ENCODE data around the gene PTPA. TPM values are rescaled to one million over a fixed set of nuclear protein-coding genes. Genes with fewer than 3 reads are reported as not detected.
"Not testable (repeated sequence)": the region's sequence is repeated elsewhere in the genome, so short reads cannot be mapped to it uniquely, and the experiment has no call there.

PTPA gene
- total and polyA plus RNA-seq, 10 of the 15 experiments (the other 5 are each of a cell fraction or from before 2014, with no cell fraction given) = 1.6 to 111 (median 55.1) TPM

GRCh38 chr9:129122133-129122532 lies 10.9 kb downstream of the PTPA start:
- Histone ChIP-seq H3K36me3 (ENCODE audit: control insufficient read depth in 2 of 2, insufficient read depth in 2 of 2, low read length in 1 of 2) (peaks cover 12 to 16% of the 10 kb centered on the region in 2 experiments), H4K20me1 (ENCODE audit: control insufficient read depth, insufficient read depth) (no peaks in the 10 kb centered on the region), H3K27me3 (replicated peaks in 1 of 2; ENCODE audit: control insufficient read depth in 2 of 2, insufficient read depth in 2 of 2, low read length in 1 of 2) (no peaks in the 10 kb centered on the region), H3K9ac (ENCODE audit: control insufficient read depth, insufficient read depth, low read length) (no peak overlapping the region), H3K27ac (ENCODE audit: control insufficient read depth, insufficient read depth) (no peak overlapping the region), H3K4me1 (ENCODE audit: control insufficient read depth, insufficient read depth, low read length) (peaks cover 3% of the 10 kb centered on the region; the same call in 1 of the 2 replicates), H2AFZ (ENCODE audit: control insufficient read depth, low read depth, low read length) (no peak overlapping the region), H3K9me3 (replicated peaks; ENCODE audit: control insufficient read depth, insufficient read depth, low read length) (no peaks in the 10 kb centered on the region), H3K4me3 (no peak overlapping the region), H3K4me2 (ENCODE audit: control insufficient read depth, insufficient read depth) (no peak overlapping the region), H3K79me2 (ENCODE audit: control insufficient read depth, insufficient read depth, low read length) (no peaks in the 10 kb centered on the region; the same call in 1 of the 2 replicates)
- DNase-seq (ENCODE audit: low read depth, low spot score) = no peak
- TF ChIP-seq GABPA (IDR thresholded peaks at IDR 0.05; ENCODE audit: low read depth) = no peak
- TF ChIP-seq PAX8 (IDR thresholded peaks at IDR 0.05) = no peak
- no peak for TF ChIP-seq ATF3 (IDR thresholded peaks at IDR 0.05; ENCODE audit: borderline replicate concordance, extremely low read depth, low read depth, low read length)
- no peak for TF ChIP-seq ZBTB33 (IDR thresholded peaks at IDR 0.05)
- TF ChIP-seq CBX5 (IDR thresholded peaks at IDR 0.05; ENCODE audit: low read depth) = no peak
- no peak for TF ChIP-seq RUNX3 (IDR thresholded peaks at IDR 0.05; ENCODE audit: low read length)
- no peak for TF ChIP-seq YBX1 (IDR thresholded peaks at IDR 0.05)
- no peak for TF ChIP-seq CEBPB (IDR thresholded peaks at IDR 0.05; ENCODE audit: borderline replicate concordance in 1 of 2, low read depth in 2 of 2, low read length in 2 of 2)
- TF ChIP-seq USF2 (IDR thresholded peaks at IDR 0.05; ENCODE audit: borderline replicate concordance, low read depth, low read length) = no peak
- TF ChIP-seq FOXK2 (IDR thresholded peaks at IDR 0.05) = no peak
- BruUV-seq (replicated peaks) = no TSS peak
- ATAC-seq = no peak
- RAD21 ChIA-PET (ENCODE audit: unreplicated experiment) = no interaction called here
- WGBS (ENCODE audit: insufficient coverage, insufficient replicate concordance, low lambda C conversion rate, missing lambda C conversion rate) = 100% methylated on average over 1 of the region's 1 CpG
- intact Hi-C loops (cut with micrococcal nuclease; ENCODE audit: unreplicated experiment) (no loop called here), in situ Hi-C loops (cut with MboI) (no loop called here)
- SMC1A ChIA-PET (ENCODE audit: uncharacterized antibody, unreplicated experiment) = interaction anchor here (1.1 kb wide), 1 partner anchor 10 kb away, joined by 3 read pairs; no protein-coding TSS in a partner anchor
- POLR2A ChIA-PET = no interaction called here
- FAIRE-seq = no peak
- CTCF ChIA-PET = interaction anchor here (1.3 to 2.0 kb wide), 3 partner anchors 10 to 503 kb away, joined by 3 to 10 read pairs (median 5); no protein-coding TSS in a partner anchor

GRCh38 chr9:129122976-129123375 lies 11.8 kb downstream of the PTPA start:
- not testable (repeated sequence) for FAIRE-seq

More at GRCh38 chr9:129122976-129123375, 11.8 kb downstream of the PTPA start:
- DNase-seq (ENCODE audit: low read depth, low spot score); H4K20me1 ChIP-seq (ENCODE audit: control insufficient read depth, insufficient read depth); H3K79me2 ChIP-seq (ENCODE audit: control insufficient read depth, insufficient read depth, low read length); ATAC-seq; H3K4me3 ChIP-seq; BruUV-seq (replicated peaks); H3K27me3 ChIP-seq (replicated peaks in 1 of 2; ENCODE audit: control insufficient read depth in 2 of 2, insufficient read depth in 2 of 2, low read length in 1 of 2); H2AFZ ChIP-seq (ENCODE audit: control insufficient read depth, low read depth, low read length); H3K4me1 ChIP-seq (ENCODE audit: control insufficient read depth, insufficient read depth, low read length); RAD21 ChIA-PET (ENCODE audit: unreplicated experiment); H3K9me3 ChIP-seq (replicated peaks; ENCODE audit: control insufficient read depth, insufficient read depth, low read length); intact Hi-C loops (cut with micrococcal nuclease; ENCODE audit: unreplicated experiment); H3K9ac ChIP-seq (ENCODE audit: control insufficient read depth, insufficient read depth, low read length); H3K4me2 ChIP-seq (ENCODE audit: control insufficient read depth, insufficient read depth); H3K27ac ChIP-seq (ENCODE audit: control insufficient read depth, insufficient read depth); POLR2A ChIA-PET; in situ Hi-C loops (cut with MboI): not testable (repeated sequence)
- ChIA-PET CTCF (interaction anchor here (0.7 to 2.0 kb wide), 3 partner anchors 9 to 20 kb away, joined by 3 to 10 read pairs (median 5); no protein-coding TSS in a partner anchor), SMC1A (ENCODE audit: uncharacterized antibody, unreplicated experiment) (interaction anchor here (1.3 kb wide), 1 partner anchor 49 kb away, joined by 3 read pairs; no protein-coding TSS in a partner anchor)
- WGBS (ENCODE audit: insufficient coverage, insufficient replicate concordance, low lambda C conversion rate, missing lambda C conversion rate) = 96% methylated on average over 14 of the region's 15 CpGs
- H3K36me3 ChIP-seq (ENCODE audit: control insufficient read depth in 2 of 2, insufficient read depth in 2 of 2, low read length in 1 of 2) = peaks cover 16 to 18% of the 10 kb centered on the region in 2 experiments
